Fibroblast of the aortic adventitia (primary cell): ENCODE measurements around the gene TPCN1. TPM values are rescaled to one million over a fixed set of nuclear protein-coding genes. Genes with fewer than 3 reads are reported as not detected.

Source experiments
- DNase-seq: peaks from one replicate; pipeline ENCODE4 v3.0.0-alpha.2; 2010; ENCODE audit warnings: low read depth
- H3K4me3 ChIP-seq: 2 replicates; pipeline ENCODE4 v1.5.1; 2011; ENCODE audit warnings: low read depth, mild to moderate bottlenecking, control low read depth, low read length, moderate library complexity
- CTCF ChIP-seq: IDR thresholded peaks from 2 replicates; pipeline ENCODE4 v1.5.1; 2011; ENCODE audit warnings: mild to moderate bottlenecking, low read length, control low read depth, inconsistent platforms; ENCODE audit not compliant: insufficient read depth
- total RNA-seq: library from RNA; depleted of rRNA; stranded (reverse); fragments of >200 nt; gene quantifications from 2 replicates; pipeline ENCODE4 v1.2.3, GENCODE V29; 2012; ENCODE audit warnings: low replicate concordance

TPCN1 gene
- total RNA-seq, 1 donor, result 20.4 TPM

DNA sequence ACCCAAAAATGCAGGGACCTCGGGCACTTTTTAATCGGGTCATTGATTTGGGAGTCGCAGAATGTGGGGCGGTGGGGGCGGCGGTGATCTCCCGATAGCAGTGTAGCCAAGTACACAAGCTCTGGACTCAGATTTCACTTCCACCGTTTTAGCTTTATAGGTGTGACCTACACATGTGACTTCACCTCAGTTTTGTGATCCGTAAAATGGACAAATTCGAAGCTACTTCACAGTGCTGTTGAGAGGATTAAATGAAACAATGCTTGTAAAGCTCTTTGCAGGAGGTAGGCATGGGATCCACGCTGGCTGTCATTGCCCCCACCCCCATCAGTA lies 35.3 kb upstream of the TPCN1 start:
- DNase-seq, result peak; percentile 27
- TF ChIP-seq CTCF, result no peak

GRCh38 chr12:113186666-113187325 lies 34.5 kb upstream of the TPCN1 start:
- H3K4me3 ChIP-seq, result peak overlapping the region; percentile 86
- no peak for TF ChIP-seq CTCF
- DNase-seq, result no peak

More for the DNA sequence above, 35.3 kb upstream of the TPCN1 start:
- peak overlapping the region; percentile 86 for H3K4me3 ChIP-seq

DNA sequence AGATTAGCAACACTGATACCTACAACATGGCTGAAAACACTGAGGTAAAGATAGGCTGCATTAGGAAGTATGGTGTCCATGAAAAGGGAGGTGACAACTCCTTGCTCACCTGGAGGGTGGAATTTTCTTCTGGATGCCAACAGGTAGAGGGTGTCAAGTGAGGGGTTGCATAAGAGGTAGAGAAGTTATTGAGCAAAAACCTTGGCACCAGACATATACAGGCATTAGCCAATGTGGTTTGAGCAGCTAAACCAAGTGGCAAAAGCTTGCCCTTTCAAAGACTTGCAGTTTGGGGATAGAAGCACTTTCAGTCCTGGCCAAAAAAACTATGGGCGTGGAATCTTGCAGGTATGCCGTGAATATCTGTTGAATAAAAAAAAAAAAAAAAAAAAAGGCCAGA lies 31.9 kb upstream of the TPCN1 start:
- no peak for TF ChIP-seq CTCF
- DNase-seq, result no peak
- no peak overlapping the region for H3K4me3 ChIP-seq

DNA sequence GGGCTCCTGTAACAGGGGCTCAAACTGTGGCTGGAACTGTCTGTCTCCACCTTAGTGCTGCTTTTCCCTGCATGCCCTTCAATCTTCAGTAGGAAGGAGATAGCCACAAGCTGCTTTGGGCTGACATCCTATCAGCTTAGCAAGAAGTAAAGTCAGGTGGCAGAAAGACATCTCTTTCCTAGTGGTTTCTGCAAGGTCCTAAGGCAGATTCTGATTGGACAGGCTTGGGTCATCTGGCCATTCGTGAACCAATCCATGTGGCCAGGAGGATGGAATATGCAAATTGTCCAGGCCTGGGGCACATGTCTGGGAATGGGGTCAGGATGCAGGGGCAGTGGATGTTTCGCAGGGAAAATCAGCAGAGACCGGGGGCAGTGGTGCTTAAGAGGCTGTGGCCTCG lies 30.5 kb upstream of the TPCN1 start:
- TF ChIP-seq CTCF, result no peak
- DNase-seq, result peak; percentile 30
- no peak overlapping the region for H3K4me3 ChIP-seq

- no peak for TF ChIP-seq CTCF
- DNase-seq, result no peak
- no peak overlapping the region for H3K4me3 ChIP-seq
Measured at GRCh38 chr12:113191227-113191626, 30.0 kb upstream of the TPCN1 start.

DNA sequence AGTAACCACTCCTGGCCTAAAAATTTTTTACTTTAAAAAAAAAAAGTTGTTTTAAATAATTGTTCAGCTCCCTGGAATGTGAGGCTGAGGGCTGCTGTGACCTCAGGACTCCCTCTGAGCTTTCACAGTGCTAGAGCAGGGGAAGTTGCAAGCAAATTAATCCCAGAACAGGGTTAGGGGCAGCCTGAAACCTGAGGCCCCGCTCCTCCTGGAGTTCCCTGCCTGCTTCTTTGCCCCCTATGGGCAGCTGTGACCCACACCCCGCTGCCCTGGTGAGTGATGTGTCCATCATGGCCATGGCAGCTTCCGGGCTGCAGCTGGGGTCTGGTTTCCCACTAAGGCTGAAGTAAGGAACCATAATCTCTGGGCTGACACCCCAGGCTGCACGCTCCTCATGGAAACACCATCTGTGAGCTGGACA lies 26.3 kb upstream of the TPCN1 start:
- no peak overlapping the region for H3K4me3 ChIP-seq
- DNase-seq, result peak; percentile 66
- TF ChIP-seq CTCF, result no peak

- no peak for TF ChIP-seq CTCF
- no peak for DNase-seq
- no peak overlapping the region for H3K4me3 ChIP-seq
Measured at GRCh38 chr12:113195598-113195997, 25.7 kb upstream of the TPCN1 start.
